Ovary (tissue), 9 donors: ENCODE data around the gene RBBP8. TPM values are rescaled to one million over a fixed set of nuclear protein-coding genes. Genes with fewer than 3 reads are reported as not detected.

Experiments used
- DNase-seq, 5 donors: peaks; one replicate each; pipeline ENCODE4 v3.0.0-alpha.2; 2019 to 2020
- H3K27ac ChIP-seq, 2 donors: fragments of 200-600 bp; one replicate each; pipeline versions ENCODE4 v1.5.1 to v1.8.0; 2019 to 2022
- H3K27me3 ChIP-seq: fragments of 200-600 bp; one replicate; pipeline ENCODE4 v1.8.0; 2022
- H3K36me3 ChIP-seq: fragments of 200-600 bp; sonication (generic); one replicate; pipeline ENCODE4 v1.5.1; 2019
- H3K4me1 ChIP-seq: one replicate; pipeline ENCODE4 v1.8.1; 2013; ENCODE audit warnings: mild to moderate bottlenecking, moderate library complexity; ENCODE audit not compliant: insufficient read depth
- H3K4me3 ChIP-seq: fragments of 200-600 bp; sonication (generic); one replicate; pipeline ENCODE4 v1.5.1; 2017
- H3K9me3 ChIP-seq, 2 donors: fragments of 200-600 bp in 1 of 2; sonication (generic) in 1 of 2; one replicate each; pipeline versions ENCODE4 v1.5.1 to v1.8.1; 2013 to 2019; ENCODE audit warnings: mild to moderate bottlenecking in 1 of 2, moderate library complexity in 1 of 2
- EP300 ChIP-seq: sonication (generic); formaldehyde crosslinking; IDR thresholded peaks from one replicate; pipeline ENCODE4 v1.6.1; 2017; ENCODE audit warnings: antibody characterized with exemption
- POLR2A ChIP-seq: fragments of 450-650 bp; IDR thresholded peaks from one replicate; pipeline ENCODE4 v1.6.1; 2017; ENCODE audit warnings: antibody characterized with exemption, mild to moderate bottlenecking, moderate library complexity
- WGBS, 3 donors: extraction: QIAGEN DNeasy Blood & Tissue Kit in 1 of 3; methylation state at CpG; one replicate each; pipeline versions ENCODE4 v1.1.5 to v1.1.7; 2013 to 2017; 5-methylcytosine and 5-hydroxymethylcytosine counted together
- intact Hi-C, 4 donors: fragments of 100-400 bp; cut with DNase I; formaldehyde crosslinking; loops; one replicate each; pipeline versions ENCODE4 v1.11.0 to v1.15.1; 2022 to 2023
- polyA plus RNA-seq, 2 donors: library from polyadenylated mRNA; stranded (reverse); fragments of 200-250 nt in 1 of 2; fragments of 350-450 nt in 1 of 2; fragmentation: Illumina TruSeq in 1 of 2; extraction: RNeasy Lipid Tissue Mini Kit (QIAGEN cat#74804) in 1 of 2; gene quantifications; one replicate each; pipeline ENCODE4 v1.2.3, GENCODE V29; 2013 to 2014
- total RNA-seq, 7 donors: library from RNA; depleted of rRNA in 2 of 7; stranded (reverse); fragments of >200 nt in 2 of 7; fragmentation: NEBNext Ultra II Directional in 3 of 7; extraction: Animal tissue kit (Norgen Biotek cat#: 25700) in 3 of 7; gene quantifications; one replicate each; pipeline versions ENCODE4 v1.1.0 to v1.2.4, GENCODE V29; 2016 to 2023
- TF ChIP-seq, protein P1 (sequence below), 3 donors: fragments of 450-650 bp in 2 of 3; fragments of 200-600 bp in 1 of 3; IDR thresholded peaks; one replicate each; pipeline versions ENCODE4 v1.5.1 to v1.8.0; 2016 to 2022; ENCODE audit warnings: antibody characterized with exemption in 3 of 3, mild to moderate bottlenecking in 1 of 3
- donor health status: DM: no; HTN: no; CAD: no; lungs with moderate emphysema.
- donor health status: DM: no; HTN: no; CAD: no.
- donor health status: Bipolar disorder and iron deficiency.
- donor health status: DM: yes; HTN: yes; CAD: no.
- donor health status: DM: no; HTN: no; CAD: no.
- donor health status: DM: yes; HTN: yes; CAD: no.

Gene RBBP8
- total and polyA plus RNA-seq, 9 donors = 7.3 to 59.4 (median 13.6) TPM

DNA sequence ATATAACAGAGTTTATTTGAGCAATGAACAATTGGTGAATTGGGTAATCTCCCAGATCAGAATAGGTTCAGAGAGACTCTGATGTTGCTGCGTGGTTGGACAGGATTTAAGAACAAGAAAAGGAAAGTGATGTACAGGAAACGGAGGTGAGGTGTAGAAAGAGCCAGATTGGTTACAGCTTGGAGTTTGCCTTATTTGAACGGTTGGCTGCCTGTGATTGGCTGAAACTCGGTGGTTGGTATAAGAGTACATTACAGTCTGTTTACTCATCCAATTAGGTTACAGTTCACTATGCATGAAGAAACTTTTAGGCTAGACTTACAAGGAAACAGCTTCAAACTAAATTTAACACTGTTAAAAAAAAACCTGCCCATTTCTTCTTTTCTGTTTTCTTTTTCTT lies 134.1 kb downstream of the RBBP8 start:
- Histone ChIP-seq H3K4me1 (no peaks in the 10 kb centered on the region), H3K27ac (no peak overlapping the region), H3K9me3 (no peaks in the 10 kb centered on the region), H3K4me3 (no peak overlapping the region), H3K27me3 (no peaks in the 10 kb centered on the region), H3K36me3 (no peaks in the 10 kb centered on the region)
- WGBS, 3 donors = 59 to 75% (median 64%) methylated on average over 4 of the region's 4 CpGs
- DNase-seq = no peak
- TF ChIP-seq, protein P1, sequence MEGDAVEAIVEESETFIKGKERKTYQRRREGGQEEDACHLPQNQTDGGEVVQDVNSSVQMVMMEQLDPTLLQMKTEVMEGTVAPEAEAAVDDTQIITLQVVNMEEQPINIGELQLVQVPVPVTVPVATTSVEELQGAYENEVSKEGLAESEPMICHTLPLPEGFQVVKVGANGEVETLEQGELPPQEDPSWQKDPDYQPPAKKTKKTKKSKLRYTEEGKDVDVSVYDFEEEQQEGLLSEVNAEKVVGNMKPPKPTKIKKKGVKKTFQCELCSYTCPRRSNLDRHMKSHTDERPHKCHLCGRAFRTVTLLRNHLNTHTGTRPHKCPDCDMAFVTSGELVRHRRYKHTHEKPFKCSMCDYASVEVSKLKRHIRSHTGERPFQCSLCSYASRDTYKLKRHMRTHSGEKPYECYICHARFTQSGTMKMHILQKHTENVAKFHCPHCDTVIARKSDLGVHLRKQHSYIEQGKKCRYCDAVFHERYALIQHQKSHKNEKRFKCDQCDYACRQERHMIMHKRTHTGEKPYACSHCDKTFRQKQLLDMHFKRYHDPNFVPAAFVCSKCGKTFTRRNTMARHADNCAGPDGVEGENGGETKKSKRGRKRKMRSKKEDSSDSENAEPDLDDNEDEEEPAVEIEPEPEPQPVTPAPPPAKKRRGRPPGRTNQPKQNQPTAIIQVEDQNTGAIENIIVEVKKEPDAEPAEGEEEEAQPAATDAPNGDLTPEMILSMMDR (IDR thresholded peaks at IDR 0.05) = no peak
- TF ChIP-seq POLR2A = no peak
- no peak for TF ChIP-seq EP300
- intact Hi-C loops = no loop called here

DNA sequence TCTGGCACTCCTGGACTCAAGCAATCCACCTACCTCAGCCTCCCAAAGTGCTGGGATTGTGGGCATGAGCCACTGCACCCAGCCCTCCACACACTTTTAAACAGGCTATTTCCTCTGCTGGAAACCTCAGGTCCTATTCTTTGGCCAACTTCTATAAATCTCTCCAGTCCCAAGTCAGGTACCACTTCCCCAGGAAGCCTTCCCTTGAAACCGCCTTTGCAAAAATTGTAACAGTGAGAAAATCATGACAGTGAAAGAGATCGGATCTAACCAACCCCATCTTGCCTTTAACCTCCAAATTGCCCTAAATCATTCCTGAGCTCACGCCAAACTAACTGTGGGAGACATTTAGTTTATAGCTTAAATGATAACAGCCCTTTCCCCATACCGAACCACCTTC lies 134.9 kb downstream of the RBBP8 start:
- Histone ChIP-seq H3K4me1 (no peaks in the 10 kb centered on the region), H3K36me3 (no peaks in the 10 kb centered on the region), H3K4me3 (no peak overlapping the region), H3K27ac (no peak overlapping the region), H3K9me3 (no peaks in the 10 kb centered on the region), H3K27me3 (no peaks in the 10 kb centered on the region)
- intact Hi-C loops = no loop called here
- WGBS, 3 donors = 69 to 79% (median 69%) methylated on average over 4 of the region's 4 CpGs
- DNase-seq = no peak
- TF ChIP-seq EP300 = no peak
- TF ChIP-seq POLR2A = no peak
- TF ChIP-seq, protein P1 (IDR thresholded peaks at IDR 0.05) = no peak

DNA sequence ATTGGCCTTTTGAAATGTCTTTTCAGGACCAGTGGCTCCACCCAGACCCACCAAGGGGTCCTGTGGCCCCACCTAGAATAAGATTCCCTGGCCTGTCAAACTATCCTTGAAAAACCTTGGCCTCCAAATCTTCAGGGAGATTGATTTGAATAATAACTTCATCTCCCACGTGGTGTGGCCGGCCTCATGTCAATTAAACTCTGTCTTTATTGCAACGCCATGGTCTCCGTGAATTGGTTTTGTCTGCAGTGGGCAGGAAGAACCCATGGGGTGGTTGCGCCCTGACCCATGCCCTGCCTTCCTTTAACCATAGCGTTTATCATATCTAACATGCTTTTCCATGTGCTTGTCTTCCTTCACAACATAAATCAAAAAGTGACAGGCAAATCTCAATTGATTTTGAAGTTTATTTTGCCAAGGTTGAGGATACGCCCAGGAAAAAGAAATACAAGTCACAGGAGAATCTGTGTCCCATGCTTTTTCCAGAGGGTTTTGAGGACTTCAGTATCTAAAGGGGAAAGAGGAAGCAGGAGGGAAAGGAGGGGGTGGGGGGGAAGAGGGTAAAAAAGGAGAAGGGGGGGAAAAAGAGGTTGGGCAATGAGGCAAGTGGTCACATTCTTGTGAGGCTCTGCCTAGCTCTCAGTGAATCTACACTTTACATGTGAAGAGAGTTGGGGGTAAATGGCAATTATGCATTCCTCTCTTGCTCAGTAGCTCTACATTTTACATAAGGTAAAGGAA lies 135.6 kb downstream of the RBBP8 start:
- H3K9me3 ChIP-seq = no peaks in the 10 kb centered on the region
- no peaks in the 10 kb centered on the region for H3K36me3 ChIP-seq
- WGBS, 3 donors = 73 to 79% (median 76%) methylated on average over 7 of the region's 7 CpGs
- TF ChIP-seq EP300 (no peak), POLR2A (no peak)
- TF ChIP-seq, protein P1 (IDR thresholded peaks at IDR 0.05) = no peak
- intact Hi-C loops = no loop called here
- no peaks in the 10 kb centered on the region for H3K27me3 ChIP-seq
- DNase-seq = no peak
- no peaks in the 10 kb centered on the region for H3K4me1 ChIP-seq
- no peak overlapping the region for H3K4me3 ChIP-seq
- no peak overlapping the region for H3K27ac ChIP-seq

DNA sequence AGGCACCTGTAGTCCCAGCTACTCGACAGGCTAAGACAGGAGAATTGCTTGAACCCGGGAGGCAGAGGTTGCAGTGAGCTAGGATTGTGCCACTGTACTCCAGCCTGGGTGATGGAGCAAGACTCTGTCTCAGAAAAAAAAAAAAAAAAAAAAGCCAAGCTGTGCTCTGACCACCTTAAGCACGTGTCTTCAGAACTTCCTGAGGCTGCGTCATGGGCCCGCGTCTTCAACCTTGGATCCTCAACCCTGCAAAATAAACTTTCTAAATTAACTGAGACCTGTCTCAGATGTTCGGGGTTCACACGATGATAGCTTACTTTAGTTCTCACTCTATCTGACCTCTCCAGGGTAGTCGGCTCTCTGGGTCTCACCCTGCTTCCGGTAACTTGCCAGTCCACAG lies 136.4 kb downstream of the RBBP8 start:
- Histone ChIP-seq H3K4me3 (no peak overlapping the region), H3K9me3 (no peaks in the 10 kb centered on the region), H3K27me3 (no peaks in the 10 kb centered on the region), H3K36me3 (no peaks in the 10 kb centered on the region), H3K27ac (no peak overlapping the region), H3K4me1 (no peaks in the 10 kb centered on the region)
- TF ChIP-seq, protein P1 (IDR thresholded peaks at IDR 0.05) = no peak
- 88 to 90% (median 90%) methylated on average over 10 of the region's 10 CpGs for WGBS, 3 donors
- no peak for DNase-seq
- intact Hi-C loops = no loop called here
